Subcutaneous abdominal adipose tissue (tissue), 5 donors: ENCODE results near the gene SLC19A1.

Experiments
- H3K27ac ChIP-seq: one replicate; pipeline ENCODE4 v1.7.0; 2013; ENCODE audit warnings: low read depth, mild to moderate bottlenecking, inconsistent platforms, low read length, moderate library complexity
- H3K27me3 ChIP-seq, 5 donors: one replicate each; pipeline ENCODE4 v1.7.0; 2013; ENCODE audit warnings: low read length in 5 of 5, inconsistent platforms in 1 of 5; ENCODE audit not compliant: control insufficient read depth in 5 of 5, insufficient read depth in 4 of 5
- H3K36me3 ChIP-seq, 5 donors: one replicate each; pipeline ENCODE4 v1.7.0; 2013; ENCODE audit warnings: low read length in 5 of 5; ENCODE audit not compliant: control insufficient read depth in 5 of 5, insufficient read depth in 5 of 5
- H3K4me1 ChIP-seq, 5 donors: one replicate each; pipeline ENCODE4 v1.7.0; 2013; ENCODE audit warnings: low read length in 5 of 5, mild to moderate bottlenecking in 3 of 5, moderate library complexity in 1 of 5; ENCODE audit not compliant: control insufficient read depth in 5 of 5, insufficient read depth in 5 of 5
- H3K4me3 ChIP-seq, 5 donors: one replicate each; pipeline ENCODE4 v1.7.0; 2013; ENCODE audit warnings: low read length in 5 of 5, low read depth in 1 of 5
- H3K9ac ChIP-seq, 5 donors: one replicate each; pipeline ENCODE4 v1.7.0; 2013; ENCODE audit warnings: low read length in 5 of 5, mild to moderate bottlenecking in 4 of 5, moderate library complexity in 3 of 5
- H3K9me3 ChIP-seq, 5 donors: one replicate each; pipeline ENCODE4 v1.7.0; 2013; ENCODE audit warnings: low read length in 5 of 5; ENCODE audit not compliant: control insufficient read depth in 5 of 5
- donor health status: healthy.
- donor health status: healthy.
- donor health status: healthy.
- donor health status: healthy.
- donor health status: healthy.

The SLC19A1 gene

GRCh38 chr21:45499970-45500577 is 42.2 kb downstream of the SLC19A1 start:
- Histone ChIP-seq H3K4me3 (no peak overlapping the region), H3K27ac (no peak overlapping the region), H3K4me1 (peaks cover 0 to 2% (median 0%) of the 10 kb centered on the region in 5 donors), H3K36me3 (peaks cover 0 to 48% (median 35%) of the 10 kb centered on the region in 5 donors), H3K9ac (no peak overlapping the region), H3K9me3 (peaks cover 0 to 3% (median 0%) of the 10 kb centered on the region in 5 donors), H3K27me3 (no peaks in the 10 kb centered on the region)

- Histone ChIP-seq H3K27ac (no peak overlapping the region), H3K4me1 (peaks cover 0 to 2% (median 0%) of the 10 kb centered on the region in 5 donors), H3K4me3 (no peak overlapping the region), H3K9me3 (peaks cover 0 to 3% (median 0%) of the 10 kb centered on the region in 5 donors), H3K36me3 (peaks cover 0 to 56% (median 40%) of the 10 kb centered on the region in 5 donors), H3K27me3 (no peaks in the 10 kb centered on the region), H3K9ac (no peak overlapping the region)
Measured at GRCh38 chr21:45499201-45499750, 43.0 kb downstream of the SLC19A1 start.

- H3K9me3 ChIP-seq = peaks cover 0 to 3% (median 0%) of the 10 kb centered on the region in 5 donors
- no peak overlapping the region for H3K9ac ChIP-seq
- peaks cover 0 to 2% (median 0%) of the 10 kb centered on the region in 5 donors for H3K4me1 ChIP-seq
- no peak overlapping the region for H3K27ac ChIP-seq
- peaks cover 0 to 62% (median 45%) of the 10 kb centered on the region in 5 donors for H3K36me3 ChIP-seq
- no peak overlapping the region for H3K4me3 ChIP-seq
- H3K27me3 ChIP-seq = no peaks in the 10 kb centered on the region
Measured at GRCh38 chr21:45498646-45499000, 43.6 kb downstream of the SLC19A1 start.

- H3K4me1 ChIP-seq = peaks cover 0 to 2% (median 0%) of the 10 kb centered on the region in 5 donors
- H3K9me3 ChIP-seq = peaks cover 0 to 3% (median 0%) of the 10 kb centered on the region in 5 donors
- no peak overlapping the region for H3K27ac ChIP-seq
- peaks cover 0 to 68% (median 47%) of the 10 kb centered on the region in 5 donors for H3K36me3 ChIP-seq
- no peaks in the 10 kb centered on the region for H3K27me3 ChIP-seq
- no peak overlapping the region for H3K4me3 ChIP-seq
- H3K9ac ChIP-seq = no peak overlapping the region
Measured at GRCh38 chr21:45497846-45498645, 44.2 kb downstream of the SLC19A1 start.

- Histone ChIP-seq H3K27ac (no peak overlapping the region), H3K36me3 (peaks cover 0 to 76% (median 45%) of the 10 kb centered on the region in 5 donors), H3K4me1 (peaks cover 0 to 2% (median 0%) of the 10 kb centered on the region in 5 donors), H3K9ac (no peak overlapping the region), H3K27me3 (no peaks in the 10 kb centered on the region), H3K4me3 (no peak overlapping the region), H3K9me3 (no peaks in the 10 kb centered on the region)
Measured at GRCh38 chr21:45496968-45497845, 45.0 kb downstream of the SLC19A1 start.

- Histone ChIP-seq H3K27me3 (no peaks in the 10 kb centered on the region), H3K36me3 (peaks cover 0 to 85% (median 52%) of the 10 kb centered on the region in 5 donors), H3K4me3 (no peak overlapping the region), H3K9ac (no peak overlapping the region), H3K9me3 (no peaks in the 10 kb centered on the region), H3K27ac (no peak overlapping the region), H3K4me1 (peaks cover 0 to 2% (median 0%) of the 10 kb centered on the region in 5 donors)
Measured at GRCh38 chr21:45496151-45496967, 45.9 kb downstream of the SLC19A1 start.

DNA sequence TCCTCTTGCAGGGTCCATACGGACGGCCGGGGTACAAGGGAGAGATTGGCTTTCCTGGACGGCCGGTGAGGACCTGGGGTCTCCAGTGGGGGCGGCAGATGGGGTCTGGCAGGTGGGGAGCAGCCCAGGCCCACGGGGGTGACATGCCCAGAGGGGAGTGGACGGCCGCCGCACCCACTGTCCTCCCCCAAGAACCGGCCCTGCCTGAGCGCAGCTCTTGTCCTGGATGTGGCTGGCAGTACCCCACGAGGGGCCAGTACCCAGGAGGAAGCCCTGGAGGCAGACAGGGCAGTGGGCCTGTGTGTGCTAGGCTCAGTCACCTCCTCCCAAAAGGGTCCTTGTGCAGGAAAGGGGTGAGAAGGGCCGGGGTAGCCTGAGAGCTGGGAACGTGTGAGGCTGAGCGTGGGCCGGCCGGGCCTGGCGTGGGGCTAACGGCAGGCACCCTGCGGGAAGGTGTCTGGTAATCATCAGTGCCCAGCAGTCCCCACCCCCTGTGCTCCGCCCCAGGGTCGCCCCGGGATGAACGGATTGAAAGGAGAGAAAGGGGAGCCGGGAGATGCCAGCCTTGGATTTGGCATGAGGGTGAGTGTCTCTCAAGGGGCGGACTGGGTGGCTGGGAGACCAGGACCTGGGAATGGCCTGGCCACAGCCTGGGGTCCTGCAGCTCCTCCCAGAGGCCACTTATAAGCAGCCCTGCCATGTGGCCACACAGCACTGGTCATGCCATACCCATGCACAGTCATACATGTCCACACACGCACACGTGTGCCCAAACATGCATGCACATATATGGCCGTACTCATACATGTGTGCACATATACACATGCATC is 47.2 kb downstream of the SLC19A1 start:
- Histone ChIP-seq H3K9ac (no peak overlapping the region), H3K4me1 (peaks cover 0 to 2% (median 0%) of the 10 kb centered on the region in 5 donors), H3K4me3 (no peak overlapping the region), H3K9me3 (no peaks in the 10 kb centered on the region), H3K27me3 (no peaks in the 10 kb centered on the region), H3K36me3 (peaks cover 0 to 89% (median 52%) of the 10 kb centered on the region in 5 donors), H3K27ac (no peak overlapping the region)

- H3K27me3 ChIP-seq = no peaks in the 10 kb centered on the region
- peaks cover 0 to 83% (median 52%) of the 10 kb centered on the region in 5 donors for H3K36me3 ChIP-seq
- H3K27ac ChIP-seq = no peak overlapping the region
- H3K9me3 ChIP-seq = no peaks in the 10 kb centered on the region
- no peak overlapping the region for H3K9ac ChIP-seq
- no peak overlapping the region for H3K4me3 ChIP-seq
- H3K4me1 ChIP-seq = peaks cover 0 to 2% (median 0%) of the 10 kb centered on the region in 5 donors
Measured at GRCh38 chr21:45494135-45494850, 47.9 kb downstream of the SLC19A1 start.
